HG02623 (cell line): Measurements from ENCODE around the gene NUP210.
"Not testable (repeated sequence)": the region's sequence is repeated elsewhere in the genome, so short reads cannot be mapped to it uniquely, and the experiment has no call there.

Experiments
- ATAC-seq: cut with Tn5 transposase; IDR thresholded peaks from one replicate; pipeline ENCODE4 v1.9.1; 2021; ENCODE audit warnings: moderate library complexity; ENCODE audit not compliant: unreplicated experiment

The NUP210 gene

GRCh38 chr3:13420045-13420830 lies at the start of gene NUP210:
Gene NUP210 (minus strand): TSS chr3:13420322. CDS start chr3:13420226, 96 bp downstream.
- ATAC-seq: peak; percentile 62

- ATAC-seq: no peak
Observed at GRCh38 chr3:13466781-13467180, 46.7 kb upstream of the NUP210 start.

GRCh38 chr3:13465236-13465873 lies 45.2 kb upstream of the NUP210 start:
- no peak for ATAC-seq

- ATAC-seq: no peak
Observed at GRCh38 chr3:13463618-13464400, 43.7 kb upstream of the NUP210 start.

GRCh38 chr3:13462822-13463221 lies 42.7 kb upstream of the NUP210 start:
- ATAC-seq: no peak

GRCh38 chr3:13462125-13462629 lies 42.1 kb upstream of the NUP210 start:
- no peak for ATAC-seq

- ATAC-seq: no peak
Observed at GRCh38 chr3:13461169-13462124, 41.3 kb upstream of the NUP210 start.

GRCh38 chr3:13460341-13460736 lies 40.2 kb upstream of the NUP210 start:
- no peak for ATAC-seq

GRCh38 chr3:13459605-13460340 lies 39.7 kb upstream of the NUP210 start:
- ATAC-seq: no peak

GRCh38 chr3:13457593-13457992 lies 37.5 kb upstream of the NUP210 start:
- no peak for ATAC-seq

- ATAC-seq: no peak
Observed at GRCh38 chr3:13455644-13456043, 35.5 kb upstream of the NUP210 start.

- ATAC-seq: no peak
Observed at GRCh38 chr3:13452490-13453335, 32.6 kb upstream of the NUP210 start.

- peak; percentile 2 for ATAC-seq
Observed at GRCh38 chr3:13451301-13451673, 31.2 kb upstream of the NUP210 start.

- ATAC-seq: not testable (repeated sequence)
Observed at GRCh38 chr3:13442882-13443281, 22.8 kb upstream of the NUP210 start.

GRCh38 chr3:13440204-13440817 lies 20.2 kb upstream of the NUP210 start:
- ATAC-seq: no peak

GRCh38 chr3:13436213-13436612 lies 16.1 kb upstream of the NUP210 start:
- ATAC-seq: not testable (repeated sequence)

- ATAC-seq: no peak
Observed at GRCh38 chr3:13433912-13434311, 13.8 kb upstream of the NUP210 start.

GRCh38 chr3:13432093-13432492 lies 12.0 kb upstream of the NUP210 start:
- ATAC-seq: no peak
